Measurements from ENCODE around the gene SLIT3.

- TF ChIP-seq CTCF (IDR thresholded peaks at IDR 0.05; ENCODE audit: poor library complexity) (no peak), EZH2 (IDR thresholded peaks at IDR 0.05; ENCODE audit: borderline replicate concordance) (no peak)
These were observed 127.6 kb downstream of the SLIT3 start for GRCh38 chr5:169173372-169173771.
